Karpas-422 (cell line): ENCODE data around the gene SPSB1. TPM values are rescaled to one million over a fixed set of nuclear protein-coding genes. Genes with fewer than 3 reads are reported as not detected.

Experiments used
- DNase-seq: peaks from one replicate; pipeline ENCODE4 v3.0.0-alpha.2; 2015
- H2AFZ ChIP-seq: fragments of 200-600 bp; sonication (generic); 2 replicates; pipeline ENCODE4 v1.6.1; 2014; ENCODE audit warnings: antibody characterized with exemption, low read length, mixed read lengths
- H3K27ac ChIP-seq: fragments of 200-600 bp; sonication (generic); 2 replicates; pipeline ENCODE4 v1.5.1; 2014; ENCODE audit warnings: mild to moderate bottlenecking, low read length, moderate library complexity
- H3K27me3 ChIP-seq: fragments of 200-600 bp; sonication (generic); 2 replicates; pipeline ENCODE4 v1.6.1; 2014; ENCODE audit warnings: low read length, mixed read lengths
- H3K36me3 ChIP-seq: fragments of 200-600 bp; sonication (generic); 2 replicates; pipeline ENCODE4 v1.6.1; 2014; ENCODE audit warnings: low read length, mixed read lengths; ENCODE audit not compliant: insufficient read depth
- H3K4me1 ChIP-seq: fragments of 200-600 bp; sonication (generic); 2 replicates; pipeline ENCODE4 v1.6.1; 2014; ENCODE audit warnings: mild to moderate bottlenecking, low read length, mixed read lengths
- H3K4me2 ChIP-seq: fragments of 200-600 bp; sonication (generic); 2 replicates; pipeline ENCODE4 v1.6.1; 2014; ENCODE audit warnings: low read length, low read depth, mild to moderate bottlenecking; ENCODE audit not compliant: poor library complexity, severe bottlenecking
- H3K4me3 ChIP-seq: fragments of 200-600 bp; sonication (generic); 2 replicates; pipeline ENCODE4 v1.5.1; 2014; ENCODE audit warnings: mild to moderate bottlenecking, antibody characterized with exemption, low read length, mixed read lengths
- H3K79me2 ChIP-seq: fragments of 200-600 bp; sonication (generic); 2 replicates; pipeline ENCODE4 v1.6.1; 2014; ENCODE audit warnings: mild to moderate bottlenecking, low read length, mixed read lengths
- H3K9ac ChIP-seq: fragments of 200-600 bp; sonication (generic); 2 replicates; pipeline ENCODE4 v1.6.0; 2014; ENCODE audit warnings: low read length
- H3K9me2 ChIP-seq: fragments of 200-600 bp; sonication (generic), shearing (Covaris generic); replicated peaks from 2 replicates; pipeline ENCODE4 v1.6.0; 2014; ENCODE audit warnings: mild to moderate bottlenecking, low read length, moderate library complexity; ENCODE audit not compliant: insufficient read depth
- H3K9me3 ChIP-seq: fragments of 300-700, 200-600 bp; sonication (generic); 2 replicates; pipeline ENCODE4 v1.6.1; 2014; ENCODE audit warnings: low read length, mixed read lengths
- H4K20me1 ChIP-seq: fragments of 200-600 bp; sonication (generic); 2 replicates; pipeline ENCODE4 v1.6.1; 2014; ENCODE audit warnings: mild to moderate bottlenecking, antibody characterized with exemption, low read length, low read depth; ENCODE audit not compliant: insufficient read depth
- total RNA-seq: library from RNA; depleted of rRNA; stranded (reverse); fragments of >200 nt; shearing (Covaris generic); gene quantifications from 2 replicates; pipeline ENCODE4 v1.2.3, GENCODE V29; 2014; ENCODE audit warnings: low replicate concordance

The SPSB1 gene
- total RNA-seq, 1 experiment from 2014 or later: not detected

DNA sequence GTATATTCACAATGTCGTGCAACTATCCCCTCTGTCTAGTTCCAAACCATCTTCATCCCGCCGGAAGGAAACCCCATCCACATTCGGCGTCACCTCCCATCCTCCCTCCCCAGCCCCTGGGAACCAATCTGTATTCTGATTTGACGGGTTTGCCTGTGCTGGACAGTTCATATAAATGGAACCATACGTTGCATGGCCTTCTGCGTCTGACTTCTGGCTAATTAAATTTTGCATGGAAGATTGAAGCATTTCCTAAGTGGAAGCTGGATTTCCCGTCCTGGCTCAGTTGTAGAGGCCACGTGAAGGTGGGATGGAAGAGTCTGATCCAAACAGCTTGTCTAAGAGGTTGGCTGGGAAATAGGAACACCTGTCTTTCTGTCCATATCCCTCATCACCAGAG, 14.6 kb downstream of the SPSB1 start:
- Histone ChIP-seq H3K4me2 (no peak overlapping the region), H3K4me1 (peaks cover 3% of the 10 kb centered on the region), H2AFZ (no peak overlapping the region), H3K79me2 (no peaks in the 10 kb centered on the region), H3K9me3 (no peaks in the 10 kb centered on the region), H4K20me1 (0 out of 2 replicates have a peak, but pooled peaks cover 4% of the 10 kb centered on the region), H3K4me3 (no peak overlapping the region), H3K9ac (no peak overlapping the region), H3K9me2 (no peaks in the 10 kb centered on the region), H3K27me3 (no peaks in the 10 kb centered on the region), H3K36me3 (no peaks in the 10 kb centered on the region), H3K27ac (no peak overlapping the region)
- DNase-seq: no peak

DNA sequence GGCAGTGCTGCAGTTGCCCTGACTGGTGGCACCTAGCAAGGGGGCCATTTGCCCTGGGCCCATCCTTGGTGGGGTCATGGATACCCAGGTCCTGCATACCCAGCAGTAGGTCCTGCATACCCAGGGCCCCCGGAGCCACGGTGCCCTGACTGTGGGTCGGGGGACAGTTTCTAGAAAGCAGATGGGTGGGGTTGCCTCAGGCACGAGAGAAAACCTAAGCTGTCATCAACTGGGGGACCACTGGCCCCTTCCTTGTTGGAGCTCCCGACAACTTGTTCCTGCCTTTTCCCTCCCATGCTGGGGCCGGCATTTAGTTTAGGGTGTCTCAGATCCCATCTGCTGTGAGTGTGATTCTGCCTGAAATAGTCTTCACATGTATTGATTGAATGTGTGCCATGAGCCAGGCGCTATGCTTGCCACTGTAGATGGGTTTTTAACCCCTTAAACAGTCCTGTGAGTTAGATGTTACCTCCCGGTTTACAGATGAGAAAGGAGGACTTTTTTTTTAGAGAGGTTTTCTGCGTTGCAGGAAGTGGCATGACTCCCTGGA, 15.6 kb downstream of the SPSB1 start:
- Histone ChIP-seq H3K4me1 (no peaks in the 10 kb centered on the region), H3K4me2 (no peak overlapping the region), H3K27ac (no peak overlapping the region), H4K20me1 (0 out of 2 replicates have a peak, but pooled peaks cover 4% of the 10 kb centered on the region), H3K36me3 (no peaks in the 10 kb centered on the region), H3K9ac (no peak overlapping the region), H3K9me2 (no peaks in the 10 kb centered on the region), H2AFZ (no peak overlapping the region), H3K79me2 (no peaks in the 10 kb centered on the region), H3K27me3 (no peaks in the 10 kb centered on the region), H3K4me3 (no peak overlapping the region), H3K9me3 (no peaks in the 10 kb centered on the region)
- no peak for DNase-seq

DNA sequence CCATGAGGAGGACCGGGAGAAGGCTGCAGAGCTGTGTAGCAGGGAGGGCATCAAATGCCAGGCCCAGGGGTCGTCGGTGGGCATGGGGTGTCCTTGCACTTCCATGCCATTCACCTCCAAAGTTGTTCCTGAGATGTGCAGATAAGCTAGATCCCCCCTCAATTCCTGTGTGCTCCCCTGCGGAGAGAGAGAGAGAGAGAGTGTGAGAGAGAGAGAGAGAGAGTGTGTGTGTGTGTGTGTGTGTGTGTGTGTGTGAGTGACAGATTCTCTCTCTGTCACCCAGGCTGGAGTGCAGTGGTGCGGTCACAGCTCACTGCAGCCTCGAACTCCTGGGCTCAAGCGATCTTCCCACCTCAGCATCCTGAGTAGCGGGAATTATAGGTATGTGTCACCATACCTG, 16.4 kb downstream of the SPSB1 start:
- Histone ChIP-seq H3K4me1 (no peaks in the 10 kb centered on the region), H3K9me3 (no peaks in the 10 kb centered on the region), H4K20me1 (0 out of 2 replicates have a peak, but pooled peaks cover 4% of the 10 kb centered on the region), H3K36me3 (no peaks in the 10 kb centered on the region), H3K27me3 (no peaks in the 10 kb centered on the region), H3K9me2 (no peaks in the 10 kb centered on the region), H3K4me2 (no peak overlapping the region), H3K4me3 (no peak overlapping the region), H3K27ac (no peak overlapping the region), H3K9ac (no peak overlapping the region), H3K79me2 (no peaks in the 10 kb centered on the region), H2AFZ (no peak overlapping the region)
- no peak for DNase-seq

DNA sequence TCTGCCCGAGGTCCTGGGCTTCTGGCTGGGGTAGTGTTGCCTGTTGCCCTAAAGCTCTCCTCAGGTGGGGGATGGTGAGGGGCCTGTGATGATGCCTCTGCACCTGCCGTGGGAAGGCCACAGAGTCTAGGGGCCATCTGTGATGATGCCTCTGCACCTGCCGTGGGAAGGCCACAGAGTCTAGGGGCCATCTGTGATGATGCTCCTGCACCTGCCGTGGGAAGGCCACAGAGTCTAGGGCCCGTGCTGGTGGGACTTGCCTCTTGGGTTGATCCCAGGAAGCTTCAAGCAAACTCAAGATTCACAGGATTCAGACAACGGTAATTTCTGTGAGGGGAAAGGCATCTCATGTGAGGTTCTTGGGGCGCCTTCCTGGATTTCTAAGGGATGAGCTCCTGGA, 17.3 kb downstream of the SPSB1 start:
- Histone ChIP-seq H3K4me1 (no peaks in the 10 kb centered on the region), H2AFZ (no peak overlapping the region), H3K79me2 (no peaks in the 10 kb centered on the region), H3K9me3 (no peaks in the 10 kb centered on the region), H3K4me2 (no peak overlapping the region), H3K9me2 (no peaks in the 10 kb centered on the region), H4K20me1 (0 out of 2 replicates have a peak, but pooled peaks cover 4% of the 10 kb centered on the region), H3K9ac (no peak overlapping the region), H3K27me3 (no peaks in the 10 kb centered on the region), H3K4me3 (no peak overlapping the region), H3K36me3 (no peaks in the 10 kb centered on the region), H3K27ac (no peak overlapping the region)
- no peak for DNase-seq

DNA sequence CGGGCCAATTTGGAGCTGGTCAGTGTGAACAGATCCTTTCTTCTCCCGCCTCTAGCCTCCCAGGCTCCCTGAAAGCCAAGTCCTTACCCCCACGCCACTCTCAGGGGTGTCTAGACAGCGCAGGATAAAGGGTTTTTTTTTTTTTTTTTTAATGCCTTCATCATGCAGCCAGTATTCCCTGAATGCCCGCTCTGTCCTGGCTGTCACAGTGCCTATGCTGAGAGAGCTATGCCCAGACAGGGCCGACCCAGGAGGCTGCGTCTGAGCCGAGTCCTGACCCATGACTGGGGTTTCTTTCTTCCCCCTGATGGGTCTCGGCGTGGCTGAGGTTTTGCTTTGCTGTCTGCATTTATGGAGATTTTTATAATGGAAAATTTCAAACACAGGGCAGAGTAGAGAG, 18.3 kb downstream of the SPSB1 start:
- Histone ChIP-seq H3K4me3 (no peak overlapping the region), H3K4me1 (no peaks in the 10 kb centered on the region), H3K9me2 (no peaks in the 10 kb centered on the region), H4K20me1 (0 out of 2 replicates have a peak, but pooled peaks cover 4% of the 10 kb centered on the region), H3K9me3 (no peaks in the 10 kb centered on the region), H3K79me2 (no peaks in the 10 kb centered on the region), H2AFZ (no peak overlapping the region), H3K9ac (no peak overlapping the region), H3K36me3 (no peaks in the 10 kb centered on the region), H3K27ac (no peak overlapping the region), H3K4me2 (no peak overlapping the region), H3K27me3 (no peaks in the 10 kb centered on the region)
- no peak for DNase-seq

DNA sequence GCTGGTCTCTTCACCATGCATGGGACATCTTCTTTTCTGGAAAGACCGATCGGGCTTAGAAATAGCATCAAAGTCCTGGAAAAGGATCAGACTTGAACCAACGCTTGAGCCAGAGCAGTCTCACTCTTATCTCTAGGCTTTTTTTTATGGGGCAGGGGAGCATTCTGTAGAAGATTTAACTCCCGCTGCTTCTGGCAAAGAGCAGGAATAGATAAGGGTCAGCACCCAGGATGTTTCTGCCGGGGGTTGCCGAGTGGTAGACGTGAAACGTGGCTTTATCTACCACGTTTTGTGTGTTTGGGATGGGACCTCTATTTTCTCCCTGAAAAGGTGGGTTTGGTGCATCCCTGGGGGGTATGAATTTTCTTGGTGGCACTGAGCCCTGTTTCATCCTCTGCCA, 18.8 kb downstream of the SPSB1 start:
- no peaks in the 10 kb centered on the region for H3K4me1 ChIP-seq
- 0 out of 2 replicates have a peak, but pooled peaks cover 4% of the 10 kb centered on the region for H4K20me1 ChIP-seq
- H3K27ac ChIP-seq: no peak overlapping the region
- H3K4me2 ChIP-seq: no peak overlapping the region
- H3K79me2 ChIP-seq: no peaks in the 10 kb centered on the region
- no peaks in the 10 kb centered on the region for H3K27me3 ChIP-seq
- H3K4me3 ChIP-seq: no peak overlapping the region
- DNase-seq: no peak
- H3K9me2 ChIP-seq: no peaks in the 10 kb centered on the region
- H2AFZ ChIP-seq: no peak overlapping the region
- no peaks in the 10 kb centered on the region for H3K36me3 ChIP-seq
- no peak overlapping the region for H3K9ac ChIP-seq
- H3K9me3 ChIP-seq: no peaks in the 10 kb centered on the region

DNA sequence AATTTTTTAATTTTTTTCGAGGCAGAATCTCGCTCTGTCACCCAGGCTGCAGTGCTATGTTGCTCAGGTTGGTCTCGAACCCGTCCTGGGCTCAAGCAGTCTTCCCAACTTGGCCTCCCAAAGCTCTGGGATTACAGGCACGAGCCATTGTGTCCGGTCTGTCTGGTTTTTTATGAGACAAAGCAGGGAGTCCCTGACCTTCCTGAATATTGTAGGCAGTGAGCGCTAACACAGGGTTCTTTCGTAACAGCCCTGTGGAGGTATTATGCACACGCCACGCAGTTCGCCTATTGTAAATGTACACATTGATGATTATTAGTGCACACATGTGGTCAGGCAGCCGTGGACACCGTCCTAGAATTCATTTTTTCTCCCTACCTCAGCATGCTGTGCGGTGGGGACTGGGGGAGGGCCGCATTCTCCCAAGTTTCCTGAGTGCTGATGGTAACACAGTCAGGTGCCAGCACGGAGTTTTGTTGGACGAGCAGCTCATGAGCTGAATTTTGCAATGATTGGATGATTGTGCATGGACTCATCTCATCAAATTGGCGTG, 19.6 kb downstream of the SPSB1 start:
- Histone ChIP-seq H3K4me1 (no peaks in the 10 kb centered on the region), H3K27ac (no peak overlapping the region), H4K20me1 (0 out of 2 replicates have a peak, but pooled peaks cover 4% of the 10 kb centered on the region), H3K36me3 (no peaks in the 10 kb centered on the region), H3K9ac (no peak overlapping the region), H3K9me3 (no peaks in the 10 kb centered on the region), H3K27me3 (no peaks in the 10 kb centered on the region), H3K4me2 (no peak overlapping the region), H3K79me2 (no peaks in the 10 kb centered on the region), H3K4me3 (no peak overlapping the region), H2AFZ (no peak overlapping the region), H3K9me2 (no peaks in the 10 kb centered on the region)
- no peak for DNase-seq

DNA sequence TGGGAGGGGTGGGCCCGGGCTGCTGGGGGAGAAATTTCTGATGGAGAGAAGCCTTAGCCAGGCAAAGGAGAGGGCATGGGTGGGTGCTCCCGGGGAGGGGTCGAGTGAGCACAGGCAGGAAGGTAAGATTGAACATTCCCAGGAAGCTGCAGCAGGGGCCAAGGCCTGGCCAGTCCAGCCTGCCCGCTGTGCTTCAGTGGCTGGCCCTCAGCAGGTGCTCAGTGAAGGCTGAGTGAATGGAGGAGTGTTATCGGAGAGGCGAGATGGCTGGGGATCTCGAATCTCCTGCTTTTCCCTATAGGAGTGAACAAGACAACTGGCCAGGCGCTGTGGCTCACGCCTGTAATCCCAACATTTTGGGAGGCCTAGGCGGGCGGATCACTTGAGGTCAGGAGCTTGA, 20.9 kb downstream of the SPSB1 start:
- H3K79me2 ChIP-seq: no peaks in the 10 kb centered on the region

More for the DNA sequence above, 20.9 kb downstream of the SPSB1 start:
- Histone ChIP-seq H4K20me1 (no peaks in the 10 kb centered on the region), H3K9me2 (no peaks in the 10 kb centered on the region), H3K4me3 (no peak overlapping the region), H3K4me2 (no peak overlapping the region), H3K36me3 (no peaks in the 10 kb centered on the region), H3K27me3 (no peaks in the 10 kb centered on the region), H3K4me1 (peaks cover 5% of the 10 kb centered on the region; the same call in 1 of the 2 replicates), H3K27ac (no peak overlapping the region), H3K9ac (no peak overlapping the region), H2AFZ (no peak overlapping the region), H3K9me3 (no peaks in the 10 kb centered on the region)
- no peak for DNase-seq
